Osteoblast (primary cell): ENCODE results near the gene FURIN. TPM values are rescaled to one million over a fixed set of nuclear protein-coding genes. Genes with fewer than 3 reads are reported as not detected.
A peak's percentile ranks its signal among the peaks of the same experiment; 100 is the strongest.
"Not testable (repeated sequence)": the region's sequence is repeated elsewhere in the genome, so short reads cannot be mapped to it uniquely, and the experiment has no call there.

Source experiments
- DNase-seq: peaks from one replicate; pipeline ENCODE4 v3.0.0; 2011; ENCODE audit warnings: low spot score, mixed read lengths; ENCODE audit not compliant: insufficient read length; ENCODE audit errors: missing footprints
- H2AFZ ChIP-seq: 2 replicates; pipeline ENCODE4 v1.6.0; 2011; ENCODE audit warnings: mild to moderate bottlenecking, low read length
- H3K27ac ChIP-seq: 2 replicates; pipeline ENCODE4 v1.5.1; 2011; ENCODE audit warnings: mild to moderate bottlenecking, low read depth, low read length, moderate library complexity
- H3K27me3 ChIP-seq: 2 replicates; pipeline ENCODE4 v1.6.0; 2012; ENCODE audit warnings: mild to moderate bottlenecking, control low read depth, inconsistent platforms, low read length, moderate library complexity; ENCODE audit not compliant: insufficient read depth
- H3K36me3 ChIP-seq: 2 replicates; pipeline ENCODE4 v1.5.1; 2011; ENCODE audit warnings: mild to moderate bottlenecking, low read length, control low read depth, moderate library complexity; ENCODE audit not compliant: insufficient read depth
- H3K4me1 ChIP-seq: 2 replicates; pipeline ENCODE4 v1.5.1; 2011; ENCODE audit warnings: mild to moderate bottlenecking, low read length, control low read depth, moderate library complexity; ENCODE audit not compliant: insufficient read depth
- H3K4me2 ChIP-seq: 2 replicates; pipeline ENCODE4 v1.6.0; 2011; ENCODE audit warnings: mild to moderate bottlenecking, low read length; ENCODE audit not compliant: insufficient read depth
- H3K4me3 ChIP-seq: fragments of 200-600 bp; sonication (generic); 3 replicates; pipeline ENCODE4 v1.5.1; 2012; ENCODE audit warnings: mild to moderate bottlenecking, low read length, inconsistent platforms; ENCODE audit not compliant: insufficient read depth
- H3K79me2 ChIP-seq: 2 replicates; pipeline ENCODE4 v1.6.0; 2012; ENCODE audit warnings: mild to moderate bottlenecking, low read length, control low read depth, inconsistent platforms; ENCODE audit not compliant: insufficient read depth
- H3K9me3 ChIP-seq: 2 replicates; pipeline ENCODE4 v1.5.1; 2011; ENCODE audit warnings: low read depth, low read length, control low read depth
- H4K20me1 ChIP-seq: 2 replicates; pipeline ENCODE4 v1.6.0; 2012; ENCODE audit warnings: mild to moderate bottlenecking, low read length, control low read depth; ENCODE audit not compliant: insufficient read depth
- CTCF ChIP-seq: IDR thresholded peaks from 2 replicates; pipeline ENCODE4 v1.5.1; 2011; ENCODE audit warnings: mild to moderate bottlenecking, low read depth, low read length, moderate library complexity; ENCODE audit errors: extremely low read depth
- total RNA-seq: library from RNA; depleted of rRNA; stranded (reverse); fragments of >200 nt; gene quantifications from 2 replicates; pipeline ENCODE4 v1.2.3, GENCODE V29; 2012

Gene FURIN
- total RNA-seq, 1 donor: 39.1 TPM

GRCh38 chr15:90906181-90906849 is 37.9 kb downstream of the FURIN start:
- no peak for TF ChIP-seq CTCF
- H3K27me3 ChIP-seq: no peaks in the 10 kb centered on the region
- H2AFZ ChIP-seq: no peak overlapping the region
- no peak overlapping the region for H3K27ac ChIP-seq
- DNase-seq: peak; percentile 78
- H3K79me2 ChIP-seq: no peaks in the 10 kb centered on the region
- no peak overlapping the region for H3K4me3 ChIP-seq
- no peak overlapping the region for H3K4me2 ChIP-seq
- H3K36me3 ChIP-seq: peaks cover 26% of the 10 kb centered on the region
- H3K4me1 ChIP-seq: peaks cover 7% of the 10 kb centered on the region
- H4K20me1 ChIP-seq: peaks cover 3% of the 10 kb centered on the region
- no peaks in the 10 kb centered on the region for H3K9me3 ChIP-seq

GRCh38 chr15:90907051-90907660 is 38.8 kb downstream of the FURIN start:
- H3K4me3 ChIP-seq: no peak overlapping the region
- peaks cover 3% of the 10 kb centered on the region for H4K20me1 ChIP-seq
- no peak for TF ChIP-seq CTCF
- DNase-seq: peak; percentile 62
- H2AFZ ChIP-seq: no peak overlapping the region
- no peak overlapping the region for H3K4me2 ChIP-seq
- no peaks in the 10 kb centered on the region for H3K79me2 ChIP-seq
- H3K27ac ChIP-seq: no peak overlapping the region
- no peaks in the 10 kb centered on the region for H3K4me1 ChIP-seq
- no peaks in the 10 kb centered on the region for H3K9me3 ChIP-seq
- peaks cover 33% of the 10 kb centered on the region for H3K36me3 ChIP-seq
- H3K27me3 ChIP-seq: no peaks in the 10 kb centered on the region

- Histone ChIP-seq H3K79me2 (no peaks in the 10 kb centered on the region), H4K20me1 (peaks cover 3% of the 10 kb centered on the region), H3K4me1 (no peaks in the 10 kb centered on the region), H3K4me2 (no peak overlapping the region), H2AFZ (no peak overlapping the region), H3K27me3 (no peaks in the 10 kb centered on the region), H3K27ac (no peak overlapping the region), H3K36me3 (peaks cover 41% of the 10 kb centered on the region), H3K4me3 (no peak overlapping the region), H3K9me3 (no peaks in the 10 kb centered on the region)
- TF ChIP-seq CTCF: no peak
- DNase-seq: peak; percentile 81
Observed at GRCh38 chr15:90907838-90908507, 39.6 kb downstream of the FURIN start.

GRCh38 chr15:90909449-90909848 is 41.1 kb downstream of the FURIN start:
- not testable (repeated sequence) for H3K27me3 ChIP-seq, H2AFZ ChIP-seq, H3K4me2 ChIP-seq, H3K4me1 ChIP-seq, H3K9me3 ChIP-seq, H3K79me2 ChIP-seq, H3K27ac ChIP-seq, H4K20me1 ChIP-seq, DNase-seq, H3K4me3 ChIP-seq
- H3K36me3 ChIP-seq: peaks cover 52% of the 10 kb centered on the region
